K562 (cell line): Measurements from ENCODE around the gene ZMAT2. TPM values are rescaled to one million over a fixed set of nuclear protein-coding genes. Genes with fewer than 3 reads are reported as not detected.

ENCODE experiments used
- ARID3A ChIP-seq: IDR thresholded peaks from 2 replicates; pipeline ENCODE4 v1.6.1; 2012; ENCODE audit warnings: low read depth, low read length, improper control_type of control experiment, borderline replicate concordance
- ATF7 ChIP-seq: fragments of 450-650 bp; IDR thresholded peaks from 2 replicates; pipeline ENCODE4 v1.7.1; 2014; ENCODE audit warnings: mild to moderate bottlenecking, moderate library complexity
- E2F6 ChIP-seq, 2 experiments: IDR thresholded peaks; 2 replicates each; pipeline ENCODE4 v1.6.1; 2011; ENCODE audit warnings: borderline replicate concordance in 1 of 2, control low read depth in 1 of 2, low read depth in 1 of 2, low read length in 1 of 2, mild to moderate bottlenecking in 1 of 2, mixed read lengths in 1 of 2, moderate library complexity in 1 of 2; ENCODE audit not compliant: insufficient read depth in 1 of 2, insufficient read length in 1 of 2, poor library complexity in 1 of 2, severe bottlenecking in 1 of 2; ENCODE audit errors: extremely low read depth in 1 of 2
- ELK3 ChIP-seq: fragments of 450-650 bp; formaldehyde crosslinking; IDR thresholded peaks from 2 replicates; pipeline ENCODE4 v1.4.0; 2020; ENCODE audit warnings: mild to moderate bottlenecking
- EP400 ChIP-seq: fragments of 450-650 bp; IDR thresholded peaks from 2 replicates; pipeline ENCODE4 v1.6.1; 2017; ENCODE audit warnings: antibody characterized with exemption, mild to moderate bottlenecking, moderate library complexity
- ETV5 ChIP-seq: sonication (generic); formaldehyde crosslinking; IDR thresholded peaks from 2 replicates; pipeline ENCODE4 v1.4.0; 2020; ENCODE audit warnings: low read depth, mild to moderate bottlenecking, missing genetic modification reagents
- FOXO4 ChIP-seq: fragments of 450-650 bp; formaldehyde crosslinking; IDR thresholded peaks from 2 replicates; pipeline ENCODE4 v1.4.0; 2020; ENCODE audit warnings: mild to moderate bottlenecking, moderate library complexity
- HNRNPK ChIP-seq: fragments of 200-400 bp; formaldehyde crosslinking; IDR thresholded peaks from one replicate; pipeline ENCODE4 v1.6.1; 2018; ENCODE audit warnings: mild to moderate bottlenecking, low read depth, low read length; ENCODE audit not compliant: poor library complexity, severe bottlenecking
- L3MBTL2 ChIP-seq: fragments of 450-650 bp; IDR thresholded peaks from 2 replicates; pipeline ENCODE4 v1.6.1; 2016; ENCODE audit warnings: mild to moderate bottlenecking, moderate library complexity
- NCOR1 ChIP-seq: fragments of 450-650 bp; IDR thresholded peaks from 2 replicates; pipeline ENCODE4 v1.6.1; 2016; ENCODE audit warnings: mild to moderate bottlenecking, moderate library complexity
- NFE2 ChIP-seq: IDR thresholded peaks from 2 replicates; pipeline ENCODE4 v1.6.1; 2014; ENCODE audit warnings: antibody characterized with exemption, low read depth
- PHB ChIP-seq: fragments of 250-450 bp; sonication (Bioruptor Pico); IDR thresholded peaks from 2 replicates; pipeline ENCODE4 v1.5.0; 2021
- RB1 ChIP-seq: fragments of 450-650 bp; IDR thresholded peaks from 2 replicates; pipeline ENCODE4 v1.6.1; 2017; ENCODE audit warnings: low read depth, mild to moderate bottlenecking
- RBM17 ChIP-seq: fragments of 200-400 bp; formaldehyde crosslinking; IDR thresholded peaks from 2 replicates; pipeline ENCODE4 v1.6.1; 2017; ENCODE audit warnings: low read depth, mild to moderate bottlenecking, low read length, borderline replicate concordance
- TRIM24 ChIP-seq, 2 experiments: fragments of 450-650 bp; IDR thresholded peaks; 2 replicates each; pipeline ENCODE4 v1.6.1; 2016
- ZBTB5 ChIP-seq: fragments of 450-650 bp; IDR thresholded peaks from 2 replicates; pipeline ENCODE4 v1.6.1; 2017; ENCODE audit warnings: antibody characterized with exemption
- ZBTB7A ChIP-seq: IDR thresholded peaks from 2 replicates; pipeline ENCODE4 v1.6.1; 2011; ENCODE audit warnings: low read depth, mild to moderate bottlenecking, low read length, moderate library complexity, borderline replicate concordance; ENCODE audit not compliant: control insufficient read depth
- ZNF175 ChIP-seq: fragments of 200-800 bp; sonication (Bioruptor generic); IDR thresholded peaks from 2 replicates; pipeline ENCODE4 v1.6.1; 2016; ENCODE audit warnings: low read depth, mild to moderate bottlenecking, missing genetic modification characterization, missing compliant biosample characterization
- ZNF668 ChIP-seq: fragments of 250-450 bp; sonication (Bioruptor Pico); IDR thresholded peaks from 2 replicates; pipeline ENCODE4 v1.8.0; 2022; ENCODE audit warnings: mild to moderate bottlenecking, inconsistent platforms
- ZNF75A ChIP-seq: fragments of 450-650 bp; formaldehyde crosslinking; IDR thresholded peaks from 2 replicates; pipeline ENCODE4 v1.4.0; 2020; ENCODE audit warnings: mild to moderate bottlenecking
- polyA plus RNA-seq, 8 experiments: library from polyadenylated mRNA; depleted of rRNA in 4 of 8; stranded (reverse) in 5 of 8; unstranded in 3 of 8; fragments of >200 nt; fragmentation: Nextera tagmentation in 2 of 8; fragmentation: Illumina TruSeq in 1 of 8; extraction: Ambion mirVana in 2 of 8; extraction: Trizol in 1 of 8; gene quantifications; 2 replicates each; pipeline versions ENCODE4 v1.2.1 to v1.2.3, GENCODE V29; 2011 to 2014; ENCODE audit warnings: inconsistent platforms in 1 of 8, missing spikeins in 1 of 8
- total RNA-seq, 7 experiments: library from RNA; depleted of rRNA in 6 of 7; stranded (reverse); fragments of >200 nt in 6 of 7; fragmentation: Illumina TruSeq in 2 of 7; extraction: Trizol in 2 of 7; gene quantifications; 2 replicates each; pipeline versions ENCODE4 v1.2.1 to v1.2.3, GENCODE V29; 2011 to 2021; ENCODE audit warnings: low replicate concordance in 1 of 7

The ZMAT2 gene
- total and polyA plus RNA-seq, 9 of the 15 experiments (the other 6 are each of a cell fraction or from before 2014, with no cell fraction given) = 44.2 to 101 (median 69.2) TPM

GRCh38 chr5:140690941-140691924, 9.0 kb upstream of the ZMAT2 start, which contains the start of the genes HARS1 and HARS2 (continued):
- no peak for TF ChIP-seq ELK3 (CRISPR knock-in tag)
- TF ChIP-seq HNRNPK = no peak
- no peak for TF ChIP-seq ZBTB7A
- TF ChIP-seq NCOR1 = peak; percentile 42; the same call in 1 of the 2 replicates
- peak; percentile 97 for TF ChIP-seq ETV5
- TF ChIP-seq E2F6 (IDR thresholded peaks at IDR 0.05; ENCODE audit: borderline replicate concordance in 1 of 2, extremely low read depth in 1 of 2, insufficient read depth in 1 of 2, insufficient read length in 1 of 2, low read depth in 1 of 2, low read length in 1 of 2, poor library complexity in 1 of 2, severe bottlenecking in 1 of 2) = peak; percentile 66 to 79
- no peak for TF ChIP-seq RBM17
- no peak for TF ChIP-seq ZBTB5
- TF ChIP-seq ZNF75A (CRISPR knock-in tag) = no peak
- TF ChIP-seq FOXO4 (CRISPR knock-in tag) = no peak
- TF ChIP-seq ZNF668 (CRISPR knock-in tag) = no peak
- peak; percentile 49 for TF ChIP-seq RB1
- no peak for TF ChIP-seq NFE2
- TF ChIP-seq L3MBTL2 = peak; percentile 90
- no peak for TF ChIP-seq ARID3A
- TF ChIP-seq ZNF175 (CRISPR knock-in tag) = no peak
- TF ChIP-seq ATF7 = peak; percentile 80
- TF ChIP-seq EP400 = peak; percentile 95
- no peak for TF ChIP-seq PHB (CRISPR knock-in tag)
- peak; percentile 41 to 64; a peak in 2 of 4 replicates for TF ChIP-seq TRIM24 (IDR thresholded peaks at IDR 0.05)
